Stomach (tissue), 9 donors: ENCODE results near the gene APOO. TPM values are rescaled to one million over a fixed set of nuclear protein-coding genes. Genes with fewer than 3 reads are reported as not detected.
"Not testable (repeated sequence)": the region's sequence is repeated elsewhere in the genome, so short reads cannot be mapped to it uniquely, and the experiment has no call there.

Experiments
- DNase-seq, 2 donors: peaks; one replicate each; pipeline versions ENCODE4 v3.0.0 to v3.0.0-alpha.2; 2013 to 2019
- H3K27ac ChIP-seq, 5 donors: fragments of 200-600 bp in 4 of 5; sonication (generic) in 4 of 5; one replicate each; pipeline ENCODE4 v1.5.1; 2013 to 2019; ENCODE audit warnings: mild to moderate bottlenecking in 1 of 5, moderate library complexity in 1 of 5
- H3K27me3 ChIP-seq, 3 donors: fragments of 200-600 bp; sonication (generic); one replicate each; pipeline ENCODE4 v1.5.1; 2017 to 2019; ENCODE audit warnings: mixed run types in 1 of 3
- H3K36me3 ChIP-seq, 4 donors: fragments of 200-600 bp; sonication (generic); 1 replicate in 3 of 4; 2 replicates in 1 of 4; pipeline ENCODE4 v1.5.1; 2016 to 2019
- H3K4me1 ChIP-seq, 4 donors: fragments of 200-600 bp; sonication (generic); one replicate each; pipeline ENCODE4 v1.5.1; 2016 to 2019
- H3K4me3 ChIP-seq, 4 donors: fragments of 200-600 bp; sonication (generic) in 3 of 4; one replicate each; pipeline ENCODE4 v1.5.1; 2016 to 2019; ENCODE audit warnings: mild to moderate bottlenecking in 1 of 4
- H3K9me3 ChIP-seq, 4 donors: fragments of 200-600 bp; sonication (generic); one replicate each; pipeline ENCODE4 v1.5.1; 2016 to 2019
- CTCF ChIP-seq, 7 experiments: fragments of 450-650 bp in 4 of 7; fragments of 200-600 bp in 3 of 7; sonication (generic) in 3 of 7; IDR thresholded peaks; one replicate each; pipeline ENCODE4 v1.5.1; 2016 to 2019; ENCODE audit warnings: antibody characterized with exemption in 7 of 7, control low read depth in 2 of 7, mild to moderate bottlenecking in 1 of 7
- EP300 ChIP-seq: sonication (generic); formaldehyde crosslinking; IDR thresholded peaks from one replicate; pipeline ENCODE4 v1.6.1; 2017; ENCODE audit warnings: antibody characterized with exemption
- POLR2A ChIP-seq, 4 donors: fragments of 450-650 bp; IDR thresholded peaks; one replicate each; pipeline ENCODE4 v1.6.1; 2016; ENCODE audit warnings: antibody characterized with exemption in 4 of 4, control low read depth in 2 of 4, mild to moderate bottlenecking in 1 of 4, moderate library complexity in 1 of 4
- POLR2AphosphoS5 ChIP-seq, 3 donors: sonication (generic); formaldehyde crosslinking; IDR thresholded peaks; one replicate each; pipeline ENCODE4 v1.6.1; 2016; ENCODE audit warnings: antibody characterized with exemption in 3 of 3
- WGBS, 5 donors: extraction: QIAGEN DNeasy Blood & Tissue Kit in 3 of 5; methylation state at CpG; one replicate each; pipeline versions ENCODE4 v1.1.5 to v1.1.7; 2013 to 2018; 5-methylcytosine and 5-hydroxymethylcytosine counted together
- intact Hi-C: fragments of 100-400 bp; cut with DNase I; formaldehyde crosslinking; loops from one replicate; pipeline ENCODE4 v1.15.1; 2023; ENCODE audit warnings: low total_unique reads
- polyA plus RNA-seq, 3 donors: library from polyadenylated mRNA; stranded (reverse); fragments of 200-250 nt; gene quantifications; one replicate each; pipeline ENCODE4 v1.2.3, GENCODE V29; 2013
- total RNA-seq, 5 donors: library from RNA; depleted of rRNA; stranded (reverse); fragments of >200 nt; gene quantifications; one replicate each; pipeline versions ENCODE4 v1.1.0 to v1.2.3, GENCODE V29; 2014 to 2016
- donor health status: healthy with polysubstance abuse.
- donor health status: Bipolar disorder and iron deficiency.
- donor health status: healthy.

APOO gene
- total and polyA plus RNA-seq, 8 donors = 2.0 to 29.4 (median 15.7) TPM

DNA sequence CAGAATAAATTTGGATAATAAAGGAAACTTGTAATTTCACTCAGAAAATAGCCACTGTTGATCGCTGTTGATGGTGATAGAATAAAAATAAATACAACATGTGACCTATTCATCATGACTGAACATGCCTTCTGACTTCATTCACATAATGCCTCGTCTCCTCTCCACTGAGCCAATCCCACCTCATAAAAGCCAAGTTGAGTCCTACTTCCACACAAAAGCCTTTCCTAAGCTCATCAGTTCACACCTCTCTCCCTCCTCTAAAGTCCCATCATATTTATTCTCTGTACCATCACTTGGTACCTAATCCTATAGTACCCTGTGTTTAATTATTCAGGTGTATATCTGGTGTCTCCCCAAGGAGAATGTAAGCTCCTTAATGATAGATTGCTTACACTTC is 37.7 kb downstream of the APOO start:
- DNase-seq = no peak
- H3K4me1 ChIP-seq = no peaks in the 10 kb centered on the region
- intact Hi-C loops = no loop called here
- TF ChIP-seq EP300 (no peak), POLR2A (IDR thresholded peaks at IDR 0.05) (no peak), CTCF (IDR thresholded peaks at IDR 0.05) (no peak), POLR2AphosphoS5 (IDR thresholded peaks at IDR 0.05) (no peak)
- H3K36me3 ChIP-seq = no peaks in the 10 kb centered on the region
- no peaks in the 10 kb centered on the region for H3K27me3 ChIP-seq
- no peak overlapping the region for H3K4me3 ChIP-seq
- H3K9me3 ChIP-seq = no peaks in the 10 kb centered on the region
- 77 to 100% (median 84%) methylated on average over 2 of the region's 2 CpGs for WGBS, 5 donors
- H3K27ac ChIP-seq = no peak overlapping the region

DNA sequence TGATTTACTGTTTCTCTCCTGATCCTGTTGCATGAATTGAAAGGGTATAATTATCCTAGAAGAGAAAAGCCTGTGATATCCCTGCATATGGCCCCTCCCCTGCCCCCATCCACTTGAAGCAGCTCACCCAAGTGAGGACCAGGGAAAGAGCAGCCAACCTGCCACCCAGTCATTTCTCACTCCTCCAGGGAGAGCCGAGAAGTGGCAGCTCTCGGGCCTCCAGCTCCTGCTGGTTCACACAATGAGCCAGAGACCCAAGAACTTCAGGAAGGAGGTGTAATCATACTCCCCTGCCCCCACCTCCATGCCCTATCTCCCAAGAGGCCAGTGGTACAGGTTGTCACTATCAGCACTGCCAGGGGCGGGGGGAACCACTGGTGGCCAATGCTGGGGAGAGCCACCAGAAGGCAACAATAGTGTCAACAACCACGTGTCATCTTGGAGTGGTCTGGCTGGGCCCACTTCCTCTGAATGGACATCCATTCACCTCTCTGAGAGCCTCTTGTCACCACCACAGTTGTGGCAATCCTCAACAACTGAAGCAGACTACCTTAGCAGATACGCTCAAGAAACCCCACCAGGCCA is 42.9 kb downstream of the APOO start:
- intact Hi-C loops = no loop called here
- no peaks in the 10 kb centered on the region for H3K4me1 ChIP-seq

GRCh38 chrX:23861952-23862351 is 45.8 kb downstream of the APOO start:
- WGBS, 5 donors = 62 to 95% (median 74%) methylated on average over 2 of the region's 2 CpGs
- H3K4me3 ChIP-seq, intact Hi-C loops: not testable (repeated sequence)

More for the DNA sequence above, 42.9 kb downstream of the APOO start:
- H3K27ac ChIP-seq = no peak overlapping the region
- TF ChIP-seq CTCF (IDR thresholded peaks at IDR 0.05) (no peak), EP300 (no peak), POLR2A (IDR thresholded peaks at IDR 0.05) (no peak), POLR2AphosphoS5 (IDR thresholded peaks at IDR 0.05) (no peak)
- H3K27me3 ChIP-seq = no peaks in the 10 kb centered on the region
- WGBS, 5 donors = 63 to 82% (median 78%) methylated on average over 3 to 5 of the region's 5 CpGs
- DNase-seq = no peak
- H3K36me3 ChIP-seq = no peaks in the 10 kb centered on the region
- no peaks in the 10 kb centered on the region for H3K9me3 ChIP-seq
- H3K4me3 ChIP-seq = no peak overlapping the region

GRCh38 chrX:23861215-23861896 is 46.4 kb downstream of the APOO start:
- H3K27ac ChIP-seq = no peak overlapping the region
- H3K36me3 ChIP-seq = peaks cover 0 to 6% (median 2%) of the 10 kb centered on the region in 4 donors
- no peaks in the 10 kb centered on the region for H3K4me1 ChIP-seq
- TF ChIP-seq POLR2AphosphoS5 (IDR thresholded peaks at IDR 0.05) = no peak
- no peak for TF ChIP-seq POLR2A (IDR thresholded peaks at IDR 0.05)
- TF ChIP-seq CTCF (IDR thresholded peaks at IDR 0.05) = no peak
- no peak for TF ChIP-seq EP300
- WGBS, 5 donors = 76 to 97% (median 91%) methylated on average over 3 to 6 of the region's 6 CpGs
- H3K27me3 ChIP-seq = no peaks in the 10 kb centered on the region
- no peak for DNase-seq
- H3K4me3 ChIP-seq = no peak overlapping the region
- intact Hi-C loops = no loop called here
- no peaks in the 10 kb centered on the region for H3K9me3 ChIP-seq

More at GRCh38 chrX:23861952-23862351, 45.8 kb downstream of the APOO start:
- H3K36me3 ChIP-seq, DNase-seq, H3K4me1 ChIP-seq, H3K27ac ChIP-seq, H3K9me3 ChIP-seq, H3K27me3 ChIP-seq: not testable (repeated sequence)

GRCh38 chrX:23859238-23859637 is 48.5 kb downstream of the APOO start:
- H3K27ac ChIP-seq, H3K4me3 ChIP-seq, H3K36me3 ChIP-seq, H3K27me3 ChIP-seq, H3K9me3 ChIP-seq, H3K4me1 ChIP-seq, intact Hi-C loops, DNase-seq: not testable (repeated sequence)
- WGBS, 5 donors = 91 to 95% (median 93%) methylated on average over 2 to 7 of the region's 7 CpGs
